ENCODE measurements around the gene TBL1Y.

The TBL1Y gene

DNA sequence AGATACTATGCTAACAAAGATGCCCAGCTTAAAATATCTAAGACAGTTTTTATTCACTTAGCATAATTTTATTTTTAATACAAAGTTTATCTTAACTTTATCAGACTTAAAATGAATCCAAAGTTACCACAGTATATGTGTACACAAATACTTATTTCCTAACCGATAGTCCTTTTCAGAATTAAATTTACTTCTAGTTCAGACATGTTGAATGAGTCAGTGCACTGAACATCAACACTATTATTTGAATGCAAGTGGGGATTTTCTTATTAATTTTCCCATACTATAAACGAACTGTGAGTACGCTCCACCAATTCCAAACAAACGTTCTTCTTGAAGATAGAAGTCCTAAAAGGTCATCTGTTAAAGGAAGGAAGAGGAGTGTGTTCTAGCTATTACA is 39.5 kb downstream of the TBL1Y start:
- TF ChIP-seq GATA3 (IDR thresholded peaks at IDR 0.05; ENCODE audit: low read depth, low read length), result no peak
- TF ChIP-seq GATA2 (IDR thresholded peaks at IDR 0.05; ENCODE audit: low read depth, low read length), result no peak

DNA sequence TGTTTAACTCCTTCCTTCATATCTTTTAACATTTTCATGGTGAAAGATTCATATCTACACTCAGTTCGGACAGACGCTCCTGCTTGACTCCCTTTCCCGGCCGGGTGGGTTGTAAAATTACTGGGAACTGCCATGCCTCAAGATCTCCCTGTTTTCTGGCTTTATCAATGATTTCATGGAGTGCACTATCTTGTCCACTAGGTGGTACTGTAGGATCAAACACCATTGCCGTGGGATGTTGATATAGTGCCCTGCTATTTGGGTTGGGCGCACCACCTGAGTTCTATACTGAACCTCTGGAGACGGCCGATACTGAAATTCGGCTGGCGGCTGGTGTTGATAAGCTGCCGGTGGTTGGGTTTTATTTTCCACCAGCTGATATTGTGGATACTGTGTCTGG is 54.2 kb downstream of the TBL1Y start:
- TF ChIP-seq GATA2 (IDR thresholded peaks at IDR 0.05; ENCODE audit: low read depth, low read length), result no peak
- TF ChIP-seq GATA3 (IDR thresholded peaks at IDR 0.05; ENCODE audit: low read depth, low read length), result no peak

- TF ChIP-seq GATA2 (IDR thresholded peaks at IDR 0.05; ENCODE audit: low read depth, low read length) (no peak), GATA3 (IDR thresholded peaks at IDR 0.05; ENCODE audit: low read depth, low read length) (no peak)
Observed at GRCh38 chrY:6966521-6966920, 56.0 kb downstream of the TBL1Y start.

GRCh38 chrY:6967736-6968135 is 57.2 kb downstream of the TBL1Y start:
- TF ChIP-seq GATA3 (IDR thresholded peaks at IDR 0.05; ENCODE audit: low read depth, low read length) (no peak), GATA2 (IDR thresholded peaks at IDR 0.05; ENCODE audit: low read depth, low read length) (no peak)

- TF ChIP-seq GATA3 (IDR thresholded peaks at IDR 0.05; ENCODE audit: low read depth, low read length), result no peak
- TF ChIP-seq GATA2 (IDR thresholded peaks at IDR 0.05; ENCODE audit: low read depth, low read length), result no peak
Observed at GRCh38 chrY:6968191-6968590, 57.7 kb downstream of the TBL1Y start.

GRCh38 chrY:6972271-6972887 is 61.9 kb downstream of the TBL1Y start:
- TF ChIP-seq GATA2 (IDR thresholded peaks at IDR 0.05; ENCODE audit: low read depth, low read length) (no peak), GATA3 (IDR thresholded peaks at IDR 0.05; ENCODE audit: low read depth, low read length) (no peak)

DNA sequence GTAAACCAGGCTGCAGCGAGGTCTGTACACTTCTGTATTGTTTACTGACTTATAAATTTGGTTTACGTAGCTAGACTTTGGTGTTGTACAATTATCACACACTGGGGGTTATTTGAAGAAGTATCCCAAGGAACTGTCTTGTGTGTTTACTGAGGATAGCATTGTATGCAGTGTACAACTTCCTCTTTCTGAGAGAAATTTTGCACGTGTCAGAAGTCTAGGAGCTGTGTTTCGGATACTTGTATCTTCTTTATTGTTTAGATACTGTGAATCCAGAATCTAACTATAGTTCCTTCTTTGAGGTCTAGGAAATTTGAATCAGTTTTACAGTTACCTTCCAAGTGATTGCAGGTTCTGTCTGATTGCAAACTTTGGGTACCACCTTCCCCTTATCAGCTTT is 64.5 kb downstream of the TBL1Y start:
- TF ChIP-seq GATA3 (IDR thresholded peaks at IDR 0.05; ENCODE audit: low read depth, low read length), result no peak

GRCh38 chrY:6977783-6978182 is 67.3 kb downstream of the TBL1Y start:
- TF ChIP-seq GATA3 (IDR thresholded peaks at IDR 0.05; ENCODE audit: low read depth, low read length) (no peak), GATA2 (IDR thresholded peaks at IDR 0.05; ENCODE audit: low read depth, low read length) (no peak)

- TF ChIP-seq GATA3 (IDR thresholded peaks at IDR 0.05; ENCODE audit: low read depth, low read length) (no peak), GATA2 (IDR thresholded peaks at IDR 0.05; ENCODE audit: low read depth, low read length) (no peak)
Observed at GRCh38 chrY:6983221-6983620, 72.7 kb downstream of the TBL1Y start.

- TF ChIP-seq GATA3 (IDR thresholded peaks at IDR 0.05; ENCODE audit: low read depth, low read length) (no peak), GATA2 (IDR thresholded peaks at IDR 0.05; ENCODE audit: low read depth, low read length) (no peak)
Observed at GRCh38 chrY:6987811-6988210, 77.3 kb downstream of the TBL1Y start.

- no peak for TF ChIP-seq GATA3 (IDR thresholded peaks at IDR 0.05; ENCODE audit: low read depth, low read length)
- no peak for TF ChIP-seq GATA2 (IDR thresholded peaks at IDR 0.05; ENCODE audit: low read depth, low read length)
Observed at GRCh38 chrY:6989886-6990620, 79.6 kb downstream of the TBL1Y start.

DNA sequence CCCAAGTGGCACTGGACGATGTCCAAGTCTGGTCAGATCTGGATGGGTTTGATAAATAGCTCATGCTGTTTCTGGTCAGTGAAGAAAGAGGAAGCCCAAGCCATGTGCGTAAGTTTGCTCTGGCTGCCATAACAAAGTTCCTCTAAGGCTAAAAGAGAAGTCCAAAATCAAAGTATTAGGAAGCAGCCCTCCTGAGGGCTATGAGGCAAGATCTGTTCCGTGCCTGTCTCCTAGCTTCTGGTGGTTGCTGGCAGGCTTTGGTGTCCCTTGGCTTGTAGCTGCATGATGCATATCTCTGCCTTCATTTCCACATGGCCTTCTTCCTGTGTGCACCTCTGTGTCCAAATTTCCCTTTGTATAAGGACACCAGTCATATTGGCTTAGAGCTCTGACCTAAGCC is 81.5 kb downstream of the TBL1Y start:
- TF ChIP-seq GATA2 (IDR thresholded peaks at IDR 0.05; ENCODE audit: low read depth, low read length) (no peak), GATA3 (IDR thresholded peaks at IDR 0.05; ENCODE audit: low read depth, low read length) (no peak)

- TF ChIP-seq GATA2 (IDR thresholded peaks at IDR 0.05; ENCODE audit: low read depth, low read length), result no peak
- TF ChIP-seq GATA3 (IDR thresholded peaks at IDR 0.05; ENCODE audit: low read depth, low read length), result no peak
Observed at GRCh38 chrY:6995987-6996386, 85.5 kb downstream of the TBL1Y start.

DNA sequence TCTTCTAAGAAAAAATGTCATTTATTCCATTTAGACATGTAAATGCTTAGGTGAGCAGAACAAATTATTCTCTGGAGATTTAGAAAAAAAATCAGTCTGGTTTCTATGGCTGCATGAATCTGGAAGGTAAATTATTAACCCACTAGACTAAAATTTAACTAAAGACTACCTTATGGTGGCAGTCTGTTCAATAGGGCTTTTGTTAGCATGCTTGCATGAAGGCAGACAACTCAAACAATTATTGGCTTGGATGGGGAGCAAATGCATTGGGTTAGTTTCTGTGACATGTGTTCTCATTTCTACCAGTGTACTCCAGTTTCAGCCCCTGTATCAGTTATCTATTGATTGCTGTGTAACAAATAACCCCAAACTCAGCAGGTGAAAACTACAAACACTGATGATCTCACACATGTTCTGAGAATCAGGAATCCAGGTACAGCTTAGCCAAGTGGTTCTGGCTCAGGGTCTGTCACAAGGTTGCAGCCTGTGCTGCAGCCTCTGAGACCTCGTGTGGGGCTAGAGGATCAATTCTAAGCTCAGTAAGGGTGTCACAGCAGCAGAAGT is 87.1 kb downstream of the TBL1Y start:
- TF ChIP-seq GATA2 (IDR thresholded peaks at IDR 0.05; ENCODE audit: low read depth, low read length) (no peak), GATA3 (IDR thresholded peaks at IDR 0.05; ENCODE audit: low read depth, low read length) (no peak)

GRCh38 chrY:6999905-7000304 is 89.4 kb downstream of the TBL1Y start:
- TF ChIP-seq GATA3 (IDR thresholded peaks at IDR 0.05; ENCODE audit: low read depth, low read length), result no peak
- TF ChIP-seq GATA2 (IDR thresholded peaks at IDR 0.05; ENCODE audit: low read depth, low read length), result no peak
